Spleen (tissue), 7 donors: Measurements from ENCODE around the gene ARSI.

Experiments used
- CTCF ChIP-seq, 11 experiments: fragments of 200-600 bp in 7 of 11; fragments of 450-650 bp in 4 of 11; sonication (generic) in 4 of 11; IDR thresholded peaks in 8 of 11; conservative IDR thresholded peaks in 3 of 11; 1 replicate in 7 of 11; 2 replicates in 4 of 11; pipeline versions ENCODE4 v1.4.0 to v1.8.0; 2016 to 2021; ENCODE audit warnings: antibody characterized with exemption in 11 of 11, inconsistent platforms in 4 of 11, mild to moderate bottlenecking in 1 of 11
- POLR2A ChIP-seq, 3 donors: fragments of 450-650 bp; IDR thresholded peaks; one replicate each; pipeline ENCODE4 v1.5.1; 2017; ENCODE audit warnings: antibody characterized with exemption in 3 of 3, mild to moderate bottlenecking in 1 of 3
- donor health status: DM: no; HTN: no; CAD: no; lungs with moderate emphysema.
- donor health status: DM: no; HTN: no; CAD: no.
- donor health status: DM: no; HTN: no; CAD: no.

GRCh38 chr5:150347003-150347402 lies 44.3 kb upstream of the ARSI start:
- TF ChIP-seq CTCF (IDR thresholded peaks at IDR 0.05 in 8 of 11, conservative IDR thresholded peaks at IDR 0.05 in 3 of 11) (no peak), POLR2A (IDR thresholded peaks at IDR 0.05) (no peak)
